Trophoblast cell (in vitro differentiated cells and primary cell): Measurements from ENCODE around the gene SETD3.

Experiments used
- DNase-seq, 2 donors: peaks; one replicate each; pipeline ENCODE4 v3.0.0-alpha.2; 2016
- H2AFZ ChIP-seq: 2 replicates; pipeline ENCODE4 v1.6.1; 2013; ENCODE audit warnings: low read length, moderate library complexity, mild to moderate bottlenecking; ENCODE audit not compliant: insufficient read depth, poor library complexity
- H2AK5ac ChIP-seq: 2 replicates; pipeline ENCODE4 v1.6.1; 2013; ENCODE audit warnings: mild to moderate bottlenecking, low read length
- H2BK120ac ChIP-seq: 2 replicates; pipeline ENCODE4 v1.6.1; 2013; ENCODE audit warnings: low read length, mild to moderate bottlenecking, moderate library complexity; ENCODE audit not compliant: insufficient read depth, poor library complexity
- H2BK12ac ChIP-seq: 2 replicates; pipeline ENCODE4 v1.6.1; 2013; ENCODE audit warnings: mild to moderate bottlenecking, low read length, moderate library complexity
- H2BK5ac ChIP-seq: 2 replicates; pipeline ENCODE4 v1.6.1; 2013; ENCODE audit warnings: low read length, low read depth, moderate library complexity, mild to moderate bottlenecking; ENCODE audit not compliant: poor library complexity
- H3K14ac ChIP-seq: 2 replicates; pipeline ENCODE4 v1.6.1; 2013; ENCODE audit warnings: mild to moderate bottlenecking, low read length
- H3K18ac ChIP-seq: 2 replicates; pipeline ENCODE4 v1.6.1; 2013; ENCODE audit warnings: mild to moderate bottlenecking, low read length
- H3K23ac ChIP-seq: 2 replicates; pipeline ENCODE4 v1.6.1; 2013; ENCODE audit warnings: low read length
- H3K27ac ChIP-seq: 2 replicates; pipeline ENCODE4 v1.5.1; 2013; ENCODE audit warnings: low read depth, mild to moderate bottlenecking, inconsistent platforms, low read length, moderate library complexity
- H3K27me3 ChIP-seq: 2 replicates; pipeline ENCODE4 v1.6.1; 2013; ENCODE audit warnings: inconsistent platforms, mild to moderate bottlenecking, low read length, moderate library complexity; ENCODE audit not compliant: insufficient read depth
- H3K36me3 ChIP-seq, 2 experiments: 1 replicate in 1 of 2; 2 replicates in 1 of 2; pipeline ENCODE4 v1.6.1; 2013; ENCODE audit warnings: low read length in 2 of 2, mild to moderate bottlenecking in 2 of 2, moderate library complexity in 1 of 2; ENCODE audit not compliant: insufficient read depth in 2 of 2, control insufficient read depth in 1 of 2
- H3K4ac ChIP-seq: 2 replicates; pipeline ENCODE4 v1.6.1; 2013; ENCODE audit warnings: low read depth, mild to moderate bottlenecking, low read length, moderate library complexity
- H3K4me1 ChIP-seq, 2 experiments: 1 replicate in 1 of 2; 2 replicates in 1 of 2; pipeline ENCODE4 v1.6.1; 2013; ENCODE audit warnings: low read length in 2 of 2, mild to moderate bottlenecking in 2 of 2, moderate library complexity in 1 of 2; ENCODE audit not compliant: insufficient read depth in 2 of 2, control insufficient read depth in 1 of 2
- H3K4me2 ChIP-seq: 2 replicates; pipeline ENCODE4 v1.6.1; 2013; ENCODE audit warnings: inconsistent platforms, mild to moderate bottlenecking, low read length, moderate library complexity
- H3K4me3 ChIP-seq: 2 replicates; pipeline ENCODE4 v1.5.1; 2013; ENCODE audit warnings: mild to moderate bottlenecking, low read depth, low read length, inconsistent platforms
- H3K79me1 ChIP-seq: one replicate; pipeline ENCODE4 v1.6.1; 2013; ENCODE audit warnings: low read length
- H3K79me2 ChIP-seq: 2 replicates; pipeline ENCODE4 v1.6.1; 2013; ENCODE audit warnings: low read length, mild to moderate bottlenecking; ENCODE audit not compliant: control insufficient read depth, insufficient read depth, poor library complexity
- H3K9ac ChIP-seq: 2 replicates; pipeline ENCODE4 v1.6.1; 2013; ENCODE audit warnings: mild to moderate bottlenecking, low read length
- H3K9me3 ChIP-seq: 2 replicates; pipeline ENCODE4 v1.6.1; 2013; ENCODE audit warnings: low read depth, mild to moderate bottlenecking, control low read depth, inconsistent platforms, low read length; ENCODE audit not compliant: insufficient read depth
- H4K12ac ChIP-seq: 2 replicates; pipeline ENCODE4 v1.6.1; 2013; ENCODE audit warnings: low read depth, mild to moderate bottlenecking, low read length, moderate library complexity
- H4K8ac ChIP-seq: 2 replicates; pipeline ENCODE4 v1.6.1; 2013; ENCODE audit warnings: low read depth, mild to moderate bottlenecking, low read length, moderate library complexity
- H4K91ac ChIP-seq: one replicate; pipeline ENCODE4 v1.6.1; 2013; ENCODE audit warnings: low read depth, mild to moderate bottlenecking, low read length, moderate library complexity
- whole genome bisulfite sequencing: extraction: QIAGEN DNeasy Blood & Tissue Kit; methylation state at CpG from one replicate; pipeline ENCODE4 v1.1.7; 2013; ENCODE audit warnings: missing lambda C conversion rate; ENCODE audit not compliant: insufficient read length, insufficient coverage; ENCODE audit errors: extremely low coverage; 5-methylcytosine and 5-hydroxymethylcytosine counted together

The SETD3 gene

GRCh38 chr14:99478128-99478527 is 2.5 kb downstream of the SETD3 start:
- H3K4me1 ChIP-seq = peaks cover under 1 to 12% of the 10 kb centered on the region in 2 experiments
- H3K4me3 ChIP-seq = no peak overlapping the region
- no peak overlapping the region for H2AFZ ChIP-seq
- H2AK5ac ChIP-seq = no peak overlapping the region
- H2BK12ac ChIP-seq = no peak overlapping the region
- DNase-seq = no peak
- no peak overlapping the region for H3K14ac ChIP-seq
- H3K18ac ChIP-seq = no peak overlapping the region
- H4K8ac ChIP-seq = no peak overlapping the region
- H3K9me3 ChIP-seq = no peaks in the 10 kb centered on the region
- peaks cover 27% of the 10 kb centered on the region for H3K79me2 ChIP-seq
- H3K9ac ChIP-seq = no peak overlapping the region
- H3K27ac ChIP-seq = no peak overlapping the region
- peak overlapping the region; percentile 71 for H3K4ac ChIP-seq
- WGBS = no CpG with 5 or more reads among the region's 4 CpGs
- peaks cover 12% of the 10 kb centered on the region for H3K79me1 ChIP-seq
- no peak overlapping the region for H4K91ac ChIP-seq
- H2BK5ac ChIP-seq = no peak overlapping the region
- H4K12ac ChIP-seq = no peak overlapping the region
- no peaks in the 10 kb centered on the region for H3K27me3 ChIP-seq
- no peak overlapping the region for H3K4me2 ChIP-seq
- no peak overlapping the region for H3K23ac ChIP-seq
- H2BK120ac ChIP-seq = no peak overlapping the region
- H3K36me3 ChIP-seq = peaks cover 0 to 2% of the 10 kb centered on the region in 2 experiments

- no peak overlapping the region for H4K12ac ChIP-seq
- H2BK120ac ChIP-seq = no peak overlapping the region
- no peak overlapping the region for H3K14ac ChIP-seq
- H4K91ac ChIP-seq = no peak overlapping the region
- peaks cover 12% of the 10 kb centered on the region for H3K79me1 ChIP-seq
- no peaks in the 10 kb centered on the region for H3K27me3 ChIP-seq
- H2AFZ ChIP-seq = no peak overlapping the region
- no peaks in the 10 kb centered on the region for H3K9me3 ChIP-seq
- H3K27ac ChIP-seq = no peak overlapping the region
- H3K4me2 ChIP-seq = no peak overlapping the region
- no peak overlapping the region for H2BK5ac ChIP-seq
- no peak overlapping the region for H4K8ac ChIP-seq
- peak in 1 of 2 donors; percentile 33 for DNase-seq
- peaks cover 0 to 2% of the 10 kb centered on the region in 2 experiments for H3K36me3 ChIP-seq
- H3K4me3 ChIP-seq = no peak overlapping the region
- peaks cover 0 to 9% of the 10 kb centered on the region in 2 experiments for H3K4me1 ChIP-seq
- H3K79me2 ChIP-seq = peaks cover 26% of the 10 kb centered on the region
- no peak overlapping the region for H3K9ac ChIP-seq
- H2AK5ac ChIP-seq = no peak overlapping the region
- H3K23ac ChIP-seq = no peak overlapping the region
- H3K4ac ChIP-seq = no peak overlapping the region
- H3K18ac ChIP-seq = no peak overlapping the region
- no CpG with 5 or more reads among the region's 1 CpG for WGBS
- no peak overlapping the region for H2BK12ac ChIP-seq
Observed at GRCh38 chr14:99476864-99477263, 3.8 kb downstream of the SETD3 start.

- H4K12ac ChIP-seq = no peak overlapping the region
- H3K79me1 ChIP-seq = peaks cover 8% of the 10 kb centered on the region
- no CpG with 5 or more reads among the region's 2 CpGs for WGBS
- H2AFZ ChIP-seq = no peak overlapping the region
- no peak overlapping the region for H2BK5ac ChIP-seq
- H2AK5ac ChIP-seq = no peak overlapping the region
- peak overlapping the region; percentile 27 for H3K4ac ChIP-seq
- H2BK12ac ChIP-seq = no peak overlapping the region
- H3K14ac ChIP-seq = no peak overlapping the region
- H3K4me1 ChIP-seq = peaks cover 3 to 11% of the 10 kb centered on the region in 2 experiments
- H4K91ac ChIP-seq = no peak overlapping the region
- DNase-seq = peak; percentile 9 to 82
- no peak overlapping the region for H3K4me2 ChIP-seq
- H3K9ac ChIP-seq = no peak overlapping the region
- H3K36me3 ChIP-seq = peaks cover 0 to 2% of the 10 kb centered on the region in 2 experiments
- H3K23ac ChIP-seq = no peak overlapping the region
- no peaks in the 10 kb centered on the region for H3K27me3 ChIP-seq
- no peak overlapping the region for H3K27ac ChIP-seq
- no peaks in the 10 kb centered on the region for H3K9me3 ChIP-seq
- H3K4me3 ChIP-seq = no peak overlapping the region
- peaks cover 28% of the 10 kb centered on the region for H3K79me2 ChIP-seq
- no peak overlapping the region for H2BK120ac ChIP-seq
- no peak overlapping the region for H4K8ac ChIP-seq
- no peak overlapping the region for H3K18ac ChIP-seq
Observed at GRCh38 chr14:99475660-99476059, 5.0 kb downstream of the SETD3 start.

- H3K14ac ChIP-seq = no peak overlapping the region
- no peak overlapping the region for H3K23ac ChIP-seq
- H4K91ac ChIP-seq = no peak overlapping the region
- no peak overlapping the region for H2BK5ac ChIP-seq
- H3K27me3 ChIP-seq = no peaks in the 10 kb centered on the region
- H3K9ac ChIP-seq = no peak overlapping the region
- H3K18ac ChIP-seq = no peak overlapping the region
- H2AK5ac ChIP-seq = no peak overlapping the region
- H2AFZ ChIP-seq = no peak overlapping the region
- no peak overlapping the region for H3K4me2 ChIP-seq
- H4K8ac ChIP-seq = no peak overlapping the region
- peaks cover 8 to 15% of the 10 kb centered on the region in 2 experiments for H3K4me1 ChIP-seq
- peaks cover 0 to 2% of the 10 kb centered on the region in 2 experiments for H3K36me3 ChIP-seq
- H4K12ac ChIP-seq = no peak overlapping the region
- peaks cover 24% of the 10 kb centered on the region for H3K79me2 ChIP-seq
- H2BK120ac ChIP-seq = no peak overlapping the region
- H3K79me1 ChIP-seq = peaks cover 4% of the 10 kb centered on the region
- no CpG with 5 or more reads among the region's 9 CpGs for WGBS
- H2BK12ac ChIP-seq = no peak overlapping the region
- H3K27ac ChIP-seq = no peak overlapping the region
- H3K4me3 ChIP-seq = no peak overlapping the region
- H3K9me3 ChIP-seq = no peaks in the 10 kb centered on the region
- DNase-seq = peak; percentile 46 to 75
- H3K4ac ChIP-seq = peak overlapping the region; percentile 35
Observed at GRCh38 chr14:99475179-99475578, 5.5 kb downstream of the SETD3 start.
